SK-N-SH (cell line): ENCODE data around the gene ARID3A. TPM values are rescaled to one million over a fixed set of nuclear protein-coding genes. Genes with fewer than 3 reads are reported as not detected.

Source experiments
- CTCF ChIA-PET: fragments of 300-600, 350-600 bp; formaldehyde crosslinking; extraction: SDS; loops from one replicate; lab custom pipeline; 2021; lab: Yijun Ruan, JAX
- POLR2A ChIA-PET: fragments of 350-600 bp; sonication (Branson Sonifier 250); formaldehyde crosslinking; extraction: SDS; loops from one replicate; lab custom pipeline; 2020; ENCODE audit warnings: antibody characterized with exemption, inconsistent platforms; lab: Yijun Ruan, JAX
- DNase-seq: peaks from one replicate; pipeline ENCODE4 v3.0.0; 2012
- H2AFZ ChIP-seq: fragments of 200-600 bp; sonication (generic); 2 replicates; pipeline ENCODE4 v1.8.1; 2016; ENCODE audit warnings: antibody characterized with exemption, mild to moderate bottlenecking, low read depth
- H3F3A ChIP-seq: fragments of 200-600 bp; sonication (generic); replicated peaks from 2 replicates; pipeline ENCODE3; 2016; ENCODE audit warnings: antibody characterized with exemption, mild to moderate bottlenecking; ENCODE audit not compliant: insufficient read depth
- H3K27ac ChIP-seq, 2 experiments: fragments of 200-500 bp in 1 of 2; fragments of 200-600 bp in 1 of 2; sonication (Bioruptor generic) in 1 of 2; sonication (generic), shearing (Covaris generic) in 1 of 2; 2 replicates each; pipeline versions ENCODE4 v1.5.1 to v1.6.1; 2014 to 2016; ENCODE audit warnings: low read depth in 2 of 2, inconsistent platforms in 1 of 2, low read length in 1 of 2, mild to moderate bottlenecking in 1 of 2, mixed read lengths in 1 of 2
- H3K27me3 ChIP-seq: fragments of 200-600 bp; sonication (generic), shearing (Covaris generic); 2 replicates; pipeline ENCODE4 v1.6.1; 2016; ENCODE audit warnings: mixed run types; ENCODE audit not compliant: insufficient read depth
- H3K36me3 ChIP-seq, 2 experiments: fragments of 200-500 bp in 1 of 2; fragments of 200-600 bp in 1 of 2; sonication (Bioruptor generic) in 1 of 2; sonication (generic) in 1 of 2; replicated peaks in 1 of 2; 2 replicates each; pipeline versions ENCODE3 to v1.5.1; 2014 to 2016; ENCODE audit warnings: low read length in 1 of 2, mild to moderate bottlenecking in 1 of 2; ENCODE audit not compliant: insufficient read depth in 2 of 2, control insufficient read depth in 1 of 2
- H3K4me1 ChIP-seq, 2 experiments: fragments of 200-500 bp in 1 of 2; fragments of 200-600 bp in 1 of 2; sonication (Bioruptor generic) in 1 of 2; sonication (generic), shearing (Covaris generic) in 1 of 2; 2 replicates each; pipeline versions ENCODE4 v1.5.1 to v1.6.1; 2014 to 2016; ENCODE audit warnings: low read depth in 1 of 2, low read length in 1 of 2, mixed run types in 1 of 2; ENCODE audit not compliant: insufficient read depth in 2 of 2, control insufficient read depth in 1 of 2
- H3K4me2 ChIP-seq: fragments of 200-600 bp; sonication (generic), shearing (Covaris generic); 2 replicates; pipeline ENCODE4 v1.6.1; 2017; ENCODE audit warnings: mixed run types
- H3K4me3 ChIP-seq, 2 experiments: fragments of 200-500 bp in 1 of 2; fragments of 200-600 bp in 1 of 2; sonication (Bioruptor generic) in 1 of 2; sonication (generic), shearing (Covaris generic) in 1 of 2; 2 replicates each; pipeline versions ENCODE4 v1.5.1 to v1.8.1; 2014 to 2016; ENCODE audit warnings: low read depth in 2 of 2, inconsistent platforms in 1 of 2, low read length in 1 of 2, mild to moderate bottlenecking in 1 of 2, mixed read lengths in 1 of 2, moderate library complexity in 1 of 2
- H3K79me2 ChIP-seq: fragments of 200-600 bp; sonication (generic); 2 replicates; pipeline ENCODE4 v1.8.1; 2017; ENCODE audit warnings: mild to moderate bottlenecking; ENCODE audit not compliant: insufficient read depth
- H3K9ac ChIP-seq: fragments of 200-600 bp; sonication (generic); 2 replicates; pipeline ENCODE4 v1.6.1; 2017; ENCODE audit warnings: mixed run types
- H3K9me2 ChIP-seq: fragments of 200-600 bp; sonication (generic); 2 replicates; pipeline ENCODE4 v1.6.1; 2017; ENCODE audit warnings: mixed run types
- H3K9me3 ChIP-seq: fragments of 200-600 bp; sonication (generic); 2 replicates; pipeline ENCODE4 v1.6.1; 2017; ENCODE audit warnings: mixed run types, mild to moderate bottlenecking, moderate library complexity
- H4K20me1 ChIP-seq: fragments of 200-600 bp; sonication (generic); 2 replicates; pipeline ENCODE4 v1.6.1; 2017; ENCODE audit warnings: mild to moderate bottlenecking, mixed run types; ENCODE audit not compliant: insufficient read depth
- FOXJ3 ChIP-seq: sonication (generic); formaldehyde crosslinking; IDR thresholded peaks from 2 replicates; pipeline ENCODE4 v1.5.1; 2020; ENCODE audit warnings: mild to moderate bottlenecking, missing genetic modification reagents
- GATA2 ChIP-seq: sonication (generic); formaldehyde crosslinking; IDR thresholded peaks from 2 replicates; pipeline ENCODE4 v1.5.0; 2020; ENCODE audit warnings: mild to moderate bottlenecking, missing genetic modification reagents
- PBX3 ChIP-seq: IDR thresholded peaks from 2 replicates; pipeline ENCODE4; 2012
- POLR2AphosphoS5 ChIP-seq: IDR thresholded peaks from 2 replicates; pipeline ENCODE4 v1.6.1; 2012; ENCODE audit warnings: low read depth, low read length
- RAD21 ChIP-seq: IDR thresholded peaks from 2 replicates; pipeline ENCODE4 v1.6.1; 2012; ENCODE audit warnings: mild to moderate bottlenecking, low read length
- RCOR1 ChIP-seq: fragments of 150-350 bp; IDR thresholded peaks from 2 replicates; pipeline ENCODE4 v1.6.1; 2017; ENCODE audit warnings: antibody characterized with exemption, low read length
- REST ChIP-seq: IDR thresholded peaks from 2 replicates; pipeline ENCODE4 v1.6.1; 2012; ENCODE audit warnings: mild to moderate bottlenecking, low read depth, low read length, moderate library complexity
- RFX5 ChIP-seq: IDR thresholded peaks from 2 replicates; pipeline ENCODE4 v1.6.1; 2012; ENCODE audit warnings: mild to moderate bottlenecking, improper control_type of control experiment, low read length
- RXRA ChIP-seq: IDR thresholded peaks from 2 replicates; pipeline ENCODE4 v1.4.0; 2012; ENCODE audit warnings: low read depth, mild to moderate bottlenecking, borderline replicate concordance
- SMC3 ChIP-seq: IDR thresholded peaks from 2 replicates; pipeline ENCODE4 v1.6.1; 2012; ENCODE audit warnings: low read depth, low read length, improper control_type of control experiment
- TAF1 ChIP-seq: IDR thresholded peaks from 2 replicates; pipeline ENCODE4 v1.6.1; 2012; ENCODE audit warnings: low read depth, mild to moderate bottlenecking, low read length, moderate library complexity, borderline replicate concordance
- TEAD4 ChIP-seq: IDR thresholded peaks from 2 replicates; pipeline ENCODE4 v1.4.0; 2012; ENCODE audit warnings: mild to moderate bottlenecking, borderline replicate concordance; ENCODE audit not compliant: insufficient read depth
- USF1 ChIP-seq: IDR thresholded peaks from 2 replicates; pipeline ENCODE4 v1.4.0; 2012; ENCODE audit warnings: low read depth, borderline replicate concordance
- USF2 ChIP-seq: fragments of 150-350 bp; IDR thresholded peaks from 2 replicates; pipeline ENCODE4 v1.6.1; 2017; ENCODE audit warnings: antibody characterized with exemption, low read length, low read depth, borderline replicate concordance
- YY1 ChIP-seq: IDR thresholded peaks from 2 replicates; pipeline ENCODE4 v1.4.0; 2012; ENCODE audit warnings: low read depth, mild to moderate bottlenecking
- WGBS: methylation state at CpG from one replicate; pipeline ENCODE4 v1.1.6; 2017; ENCODE audit warnings: low lambda C conversion rate; 5-methylcytosine and 5-hydroxymethylcytosine counted together
- polyA plus RNA-seq, 3 experiments: library from polyadenylated mRNA; depleted of rRNA; stranded (reverse); fragments of >200 nt; gene quantifications; 2 replicates each; pipeline ENCODE4 v1.2.3, GENCODE V29; 2012

ARID3A gene
- polyA plus RNA-seq, 1 of the 3 experiments (the other 2 are of a cell fraction), result 8.6 TPM

- TF ChIP-seq SMC3 (no peak), POLR2AphosphoS5 (no peak), TEAD4 (no peak), RFX5 (no peak)
Observed at GRCh38 chr19:974564-975257, 48.9 kb downstream of the ARID3A start (continued).

GRCh38 chr19:976476-976875 is 50.6 kb downstream of the ARID3A start:
- Histone ChIP-seq H2AFZ (no peak overlapping the region), H3K9me3 (no peaks in the 10 kb centered on the region), H3K79me2 (no peaks in the 10 kb centered on the region), H3K9me2 (no peaks in the 10 kb centered on the region), H3K27ac (no peak overlapping the region; a peak in 1 of 4 replicates), H4K20me1 (no peaks in the 10 kb centered on the region), H3K36me3 (peaks cover 3 to 5% of the 10 kb centered on the region in 2 experiments), H3F3A (peaks cover 7% of the 10 kb centered on the region), H3K9ac (no peak overlapping the region), H3K4me1 (peaks cover 0 to 4% of the 10 kb centered on the region in 2 experiments; a peak in 1 of 4 replicates), H3K4me2 (no peak overlapping the region), H3K27me3 (no peaks in the 10 kb centered on the region), H3K4me3 (no peak overlapping the region)
- DNase-seq, result no peak
- WGBS, result 78% methylated on average over 7 of the region's 10 CpGs
- ChIA-PET CTCF (interaction anchor here (2.5 kb wide), 1 partner anchor 54 kb away, joined by 6 read pairs; no protein-coding TSS in a partner anchor), POLR2A (no interaction called here)
- TF ChIP-seq USF1 (no peak), USF2 (no peak), GATA2 (no peak), REST (no peak), RCOR1 (no peak), FOXJ3 (CRISPR knock-in tag) (no peak), RFX5 (no peak), RAD21 (no peak), RXRA (no peak), POLR2AphosphoS5 (no peak), TAF1 (no peak), YY1 (no peak), PBX3 (no peak)
